HCT116 (cell line): ENCODE measurements around the gene LHFPL4. TPM values are rescaled to one million over a fixed set of nuclear protein-coding genes. Genes with fewer than 3 reads are reported as not detected.

ENCODE experiments used
- ATAC-seq: fragments of 200-7000 bp; cut with Tn5 transposase; 2 replicates; pipeline ENCODE4 v1.9.1; 2020; ENCODE audit warnings: mild to moderate bottlenecking, moderate library complexity
- BruUV-seq: library from RNA; stranded (reverse); fragments of 400-500 nt; replicated peaks from 2 replicates; lab custom pipeline; 2021; lab: Mats Ljungman, UMichigan
- CTCF ChIA-PET: fragments of 300-600 bp; sonication (Branson Sonifier 250); formaldehyde crosslinking; loops from one replicate; lab custom pipeline; 2021; ENCODE audit warnings: antibody characterized with exemption; lab: Charles Lee
- POLR2A ChIA-PET: fragments of 300-600, 350-600 bp; sonication (Branson Sonifier 250); formaldehyde crosslinking; loops from one replicate; lab custom pipeline; 2021; ENCODE audit warnings: antibody characterized with exemption; lab: Charles Lee
- RAD21 ChIA-PET, 2 experiments: fragments of 300-600 bp; sonication (Branson Sonifier 250); formaldehyde crosslinking; loops; one replicate each; lab custom pipeline; 2023; ENCODE audit warnings: low total read pairs in 2 of 2; ENCODE audit not compliant: uncharacterized antibody in 2 of 2, unreplicated experiment in 2 of 2, low non-redundant PET in 1 of 2; lab: Charles Lee
- DNase-seq: peaks from one replicate; pipeline ENCODE4 v3.0.0-alpha.2; 2010; ENCODE audit warnings: low read depth, low spot score
- H2AFZ ChIP-seq: fragments of 200-600 bp; shearing (Covaris generic), sonication (generic); 2 replicates; pipeline ENCODE4 v1.6.1; 2017; ENCODE audit warnings: low read depth, mixed run types, mixed read lengths, antibody characterized with exemption, low read length; ENCODE audit not compliant: poor library complexity, severe bottlenecking
- H3K27ac ChIP-seq: 2 replicates; pipeline ENCODE4 v1.5.1; 2012; ENCODE audit warnings: low read depth, low read length
- H3K27me3 ChIP-seq: fragments of 200-600 bp; sonication (generic); 2 replicates; pipeline ENCODE4 v1.6.1; 2016; ENCODE audit warnings: mixed run types, low read length, mixed read lengths; ENCODE audit not compliant: insufficient read depth
- H3K36me3 ChIP-seq, 2 experiments: fragments of 200-500 bp in 1 of 2; fragments of 200-600 bp in 1 of 2; sonication (Bioruptor generic) in 1 of 2; sonication (generic) in 1 of 2; 2 replicates each; pipeline versions ENCODE4 v1.5.1 to v1.6.1; 2014 to 2016; ENCODE audit warnings: low read length in 2 of 2, inconsistent platforms in 1 of 2, mixed read lengths in 1 of 2, mixed run types in 1 of 2; ENCODE audit not compliant: insufficient read depth in 2 of 2, control insufficient read depth in 1 of 2
- H3K4me1 ChIP-seq, 2 experiments: fragments of 200-600 bp in 1 of 2; sonication (generic) in 1 of 2; 2 replicates each; pipeline versions ENCODE4 v1.5.1 to v1.6.1; 2012 to 2017; ENCODE audit warnings: low read length in 2 of 2, inconsistent platforms in 1 of 2, mild to moderate bottlenecking in 1 of 2, mixed read lengths in 1 of 2, mixed run types in 1 of 2, moderate library complexity in 1 of 2; ENCODE audit not compliant: insufficient read depth in 2 of 2, control insufficient read depth in 1 of 2
- H3K4me2 ChIP-seq: fragments of 200-600 bp; sonication (generic); 2 replicates; pipeline ENCODE4 v1.6.1; 2017; ENCODE audit warnings: mixed run types, low read length, mixed read lengths
- H3K4me3 ChIP-seq, 2 experiments: fragments of 200-600 bp in 1 of 2; sonication (generic) in 1 of 2; replicated peaks in 1 of 2; 2 replicates each; pipeline ENCODE4 v1.5.1; 2011 to 2016; ENCODE audit warnings: low read length in 2 of 2, control low read depth in 1 of 2, low read depth in 1 of 2, mild to moderate bottlenecking in 1 of 2, mixed read lengths in 1 of 2, mixed run types in 1 of 2
- H3K79me2 ChIP-seq: fragments of 200-600 bp; sonication (generic); 2 replicates; pipeline ENCODE4 v1.6.1; 2017; ENCODE audit warnings: mild to moderate bottlenecking, mixed run types, low read length, moderate library complexity, mixed read lengths; ENCODE audit not compliant: insufficient read depth
- H3K9ac ChIP-seq: fragments of 200-600 bp; sonication (generic); 2 replicates; pipeline ENCODE4 v1.6.1; 2016; ENCODE audit warnings: low read length, mixed read lengths
- H3K9me2 ChIP-seq: fragments of 200-600 bp; sonication (generic), shearing (Covaris generic); 2 replicates; pipeline ENCODE4 v1.6.1; 2017; ENCODE audit warnings: mixed run types, mild to moderate bottlenecking, moderate library complexity; ENCODE audit not compliant: insufficient read depth
- H3K9me3 ChIP-seq, 2 experiments: fragments of 200-500 bp in 1 of 2; fragments of 200-600 bp in 1 of 2; sonication (Bioruptor generic) in 1 of 2; sonication (generic) in 1 of 2; 2 replicates each; pipeline ENCODE4 v1.6.1; 2014 to 2017; ENCODE audit warnings: low read length in 2 of 2, mixed read lengths in 2 of 2, inconsistent platforms in 1 of 2, low read depth in 1 of 2, mild to moderate bottlenecking in 1 of 2, mixed run types in 1 of 2, moderate library complexity in 1 of 2; ENCODE audit not compliant: control insufficient read depth in 1 of 2, insufficient read depth in 1 of 2
- H4K20me1 ChIP-seq: fragments of 200-600 bp; sonication (generic), shearing (Covaris generic); 2 replicates; pipeline ENCODE4 v1.6.1; 2017; ENCODE audit warnings: mixed run types, mild to moderate bottlenecking, moderate library complexity; ENCODE audit not compliant: insufficient read depth
- EZH2 ChIP-seq: fragments of 200-600 bp; sonication (generic); IDR thresholded peaks from 2 replicates; pipeline ENCODE4 v1.6.1; 2017; ENCODE audit warnings: antibody characterized with exemption, mixed run types
- FOSL1 ChIP-seq: IDR thresholded peaks from 2 replicates; pipeline ENCODE4 v1.6.1; 2012; ENCODE audit warnings: low read depth
- POLR2AphosphoS5 ChIP-seq: IDR thresholded peaks from 2 replicates; pipeline ENCODE4 v1.6.1; 2011; ENCODE audit warnings: mild to moderate bottlenecking, low read depth, low read length, moderate library complexity
- SP1 ChIP-seq: IDR thresholded peaks from 2 replicates; pipeline ENCODE4 v1.6.1; 2012; ENCODE audit warnings: low read depth
- TCF7L2 ChIP-seq: IDR thresholded peaks from 2 replicates; pipeline ENCODE4 v1.7.0; 2011; ENCODE audit warnings: borderline replicate concordance, inconsistent platforms; ENCODE audit not compliant: insufficient read depth, insufficient read length; ENCODE audit errors: extremely low read depth
- YY1 ChIP-seq: IDR thresholded peaks from 2 replicates; pipeline ENCODE4 v1.6.1; 2011; ENCODE audit warnings: low read length, low read depth, moderate library complexity, mild to moderate bottlenecking; ENCODE audit not compliant: insufficient replicate concordance; ENCODE audit errors: extremely low read depth
- ZFX ChIP-seq: fragments of 450-650 bp; IDR thresholded peaks from 2 replicates; pipeline ENCODE4 v1.6.1; 2017
- intact Hi-C: fragments of 100-400 bp; cut with micrococcal nuclease; formaldehyde crosslinking; loops from 2 replicates; pipeline ENCODE4 v1.10.0; 2022
- total RNA-seq: library from RNA; stranded (reverse); gene quantifications from one replicate; pipeline ENCODE4 v1.2.1, GENCODE V29; 2021; ENCODE audit not compliant: unreplicated experiment
- TF ChIP-seq, protein P1 (sequence below): IDR thresholded peaks from 2 replicates; pipeline ENCODE4 v1.6.1; 2011; ENCODE audit warnings: mild to moderate bottlenecking, low read length, moderate library complexity; ENCODE audit not compliant: insufficient replicate concordance; ENCODE audit errors: extremely low read depth
- TF ChIP-seq, protein P2 (sequence below): IDR thresholded peaks from 2 replicates; pipeline ENCODE4 v1.6.1; 2012; ENCODE audit warnings: low read depth

The LHFPL4 gene
- total RNA-seq, 1 experiment from 2014 or later: not detected

DNA sequence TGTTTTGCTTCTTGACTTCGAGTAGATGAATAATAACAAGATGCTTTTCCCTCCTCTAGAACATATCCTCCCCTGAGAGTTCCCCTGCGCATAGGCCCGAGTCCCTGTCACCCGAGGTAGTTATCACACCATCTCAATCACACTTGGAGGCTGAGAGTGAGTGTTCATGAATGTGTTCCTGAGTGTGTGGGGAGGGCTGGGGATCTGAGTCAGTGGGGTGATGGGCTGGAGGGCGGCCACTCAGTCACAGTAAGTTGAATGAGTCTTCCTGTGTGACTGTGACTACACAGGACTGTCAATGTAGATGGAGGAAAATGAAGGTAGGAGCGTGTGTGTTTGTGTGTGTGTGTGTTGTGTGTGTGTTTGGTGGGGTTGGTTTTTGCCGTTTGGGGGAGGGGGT is 85.2 kb downstream of the LHFPL4 start:
- RAD21 ChIA-PET: no interaction called here
- Histone ChIP-seq H3K4me1 (no peaks in the 10 kb centered on the region), H2AFZ (no peak overlapping the region), H3K4me2 (no peak overlapping the region), H4K20me1 (no peaks in the 10 kb centered on the region), H3K9me2 (no peaks in the 10 kb centered on the region), H3K9ac (no peak overlapping the region), H3K27me3 (no peaks in the 10 kb centered on the region), H3K27ac (no peak overlapping the region), H3K4me3 (no peak overlapping the region), H3K79me2 (peaks cover 71% of the 10 kb centered on the region), H3K36me3 (peaks cover 80 to 84% of the 10 kb centered on the region in 2 experiments), H3K9me3 (no peaks in the 10 kb centered on the region)
- DNase-seq (no peak), ATAC-seq (no peak)
- no peak for TF ChIP-seq FOSL1
- no peak for TF ChIP-seq SP1
- TF ChIP-seq POLR2AphosphoS5: no peak
- TF ChIP-seq, protein P1, sequence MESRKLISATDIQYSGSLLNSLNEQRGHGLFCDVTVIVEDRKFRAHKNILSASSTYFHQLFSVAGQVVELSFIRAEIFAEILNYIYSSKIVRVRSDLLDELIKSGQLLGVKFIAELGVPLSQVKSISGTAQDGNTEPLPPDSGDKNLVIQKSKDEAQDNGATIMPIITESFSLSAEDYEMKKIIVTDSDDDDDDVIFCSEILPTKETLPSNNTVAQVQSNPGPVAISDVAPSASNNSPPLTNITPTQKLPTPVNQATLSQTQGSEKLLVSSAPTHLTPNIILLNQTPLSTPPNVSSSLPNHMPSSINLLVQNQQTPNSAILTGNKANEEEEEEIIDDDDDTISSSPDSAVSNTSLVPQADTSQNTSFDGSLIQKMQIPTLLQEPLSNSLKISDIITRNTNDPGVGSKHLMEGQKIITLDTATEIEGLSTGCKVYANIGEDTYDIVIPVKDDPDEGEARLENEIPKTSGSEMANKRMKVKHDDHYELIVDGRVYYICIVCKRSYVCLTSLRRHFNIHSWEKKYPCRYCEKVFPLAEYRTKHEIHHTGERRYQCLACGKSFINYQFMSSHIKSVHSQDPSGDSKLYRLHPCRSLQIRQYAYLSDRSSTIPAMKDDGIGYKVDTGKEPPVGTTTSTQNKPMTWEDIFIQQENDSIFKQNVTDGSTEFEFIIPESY: no peak
- BruUV-seq: no TSS peak
- intact Hi-C loops: no loop called here
- CTCF ChIA-PET: interaction anchor here (1.0 kb wide), 1 partner anchor 32 kb away, joined by 3 read pairs; no protein-coding TSS in a partner anchor
- POLR2A ChIA-PET: no interaction called here

DNA sequence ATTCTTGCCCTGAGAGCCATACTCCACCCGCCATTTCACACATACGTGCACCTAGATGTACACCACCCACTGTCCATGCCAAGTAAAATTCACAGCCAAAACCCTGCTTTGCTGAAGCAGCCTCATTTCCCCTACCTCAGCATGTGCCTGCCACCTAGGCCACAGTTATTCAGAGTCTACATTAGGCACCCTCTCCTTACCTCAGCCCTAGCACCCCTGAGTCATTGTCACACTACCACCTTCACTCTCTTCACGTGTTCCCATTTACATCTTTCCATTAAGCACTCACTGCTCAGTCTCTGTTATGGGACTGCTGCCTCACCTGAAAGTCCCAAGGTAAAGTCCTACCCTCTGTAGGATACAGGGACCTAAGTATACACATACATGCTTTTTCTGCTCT is 86.2 kb downstream of the LHFPL4 start:
- intact Hi-C loops: no loop called here
- no TSS peak for BruUV-seq

More for the DNA sequence above, 86.2 kb downstream of the LHFPL4 start:
- Histone ChIP-seq H3K4me3 (no peak overlapping the region), H3K9ac (no peak overlapping the region), H3K9me2 (no peaks in the 10 kb centered on the region), H3K27me3 (no peaks in the 10 kb centered on the region), H3K36me3 (peaks cover 70 to 83% of the 10 kb centered on the region in 2 experiments), H3K4me2 (no peak overlapping the region), H2AFZ (no peak overlapping the region), H3K9me3 (no peaks in the 10 kb centered on the region), H3K27ac (no peak overlapping the region), H3K4me1 (no peaks in the 10 kb centered on the region), H3K79me2 (peaks cover 72% of the 10 kb centered on the region), H4K20me1 (no peaks in the 10 kb centered on the region)
- CTCF ChIA-PET: no interaction called here
- ATAC-seq (peak; percentile 17; the same call in 1 of the 2 replicates), DNase-seq (no peak)
- RAD21 ChIA-PET: no interaction called here
- TF ChIP-seq YY1 (no peak), EZH2 (no peak), POLR2AphosphoS5 (peak; percentile 41), ZFX (no peak), TCF7L2 (no peak)
- TF ChIP-seq, protein P2, sequence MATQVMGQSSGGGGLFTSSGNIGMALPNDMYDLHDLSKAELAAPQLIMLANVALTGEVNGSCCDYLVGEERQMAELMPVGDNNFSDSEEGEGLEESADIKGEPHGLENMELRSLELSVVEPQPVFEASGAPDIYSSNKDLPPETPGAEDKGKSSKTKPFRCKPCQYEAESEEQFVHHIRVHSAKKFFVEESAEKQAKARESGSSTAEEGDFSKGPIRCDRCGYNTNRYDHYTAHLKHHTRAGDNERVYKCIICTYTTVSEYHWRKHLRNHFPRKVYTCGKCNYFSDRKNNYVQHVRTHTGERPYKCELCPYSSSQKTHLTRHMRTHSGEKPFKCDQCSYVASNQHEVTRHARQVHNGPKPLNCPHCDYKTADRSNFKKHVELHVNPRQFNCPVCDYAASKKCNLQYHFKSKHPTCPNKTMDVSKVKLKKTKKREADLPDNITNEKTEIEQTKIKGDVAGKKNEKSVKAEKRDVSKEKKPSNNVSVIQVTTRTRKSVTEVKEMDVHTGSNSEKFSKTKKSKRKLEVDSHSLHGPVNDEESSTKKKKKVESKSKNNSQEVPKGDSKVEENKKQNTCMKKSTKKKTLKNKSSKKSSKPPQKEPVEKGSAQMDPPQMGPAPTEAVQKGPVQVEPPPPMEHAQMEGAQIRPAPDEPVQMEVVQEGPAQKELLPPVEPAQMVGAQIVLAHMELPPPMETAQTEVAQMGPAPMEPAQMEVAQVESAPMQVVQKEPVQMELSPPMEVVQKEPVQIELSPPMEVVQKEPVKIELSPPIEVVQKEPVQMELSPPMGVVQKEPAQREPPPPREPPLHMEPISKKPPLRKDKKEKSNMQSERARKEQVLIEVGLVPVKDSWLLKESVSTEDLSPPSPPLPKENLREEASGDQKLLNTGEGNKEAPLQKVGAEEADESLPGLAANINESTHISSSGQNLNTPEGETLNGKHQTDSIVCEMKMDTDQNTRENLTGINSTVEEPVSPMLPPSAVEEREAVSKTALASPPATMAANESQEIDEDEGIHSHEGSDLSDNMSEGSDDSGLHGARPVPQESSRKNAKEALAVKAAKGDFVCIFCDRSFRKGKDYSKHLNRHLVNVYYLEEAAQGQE: no peak
- POLR2A ChIA-PET: no interaction called here
